Ectodermal cell (in vitro differentiated cells): ENCODE data around the gene EXTL2.

Experiments
- H3K27ac ChIP-seq: 2 replicates; pipeline ENCODE4 v1.7.0; 2013; ENCODE audit warnings: mild to moderate bottlenecking, low read depth, low read length; ENCODE audit not compliant: insufficient read depth, poor library complexity, severe bottlenecking
- H3K27me3 ChIP-seq: 2 replicates; pipeline ENCODE4 v1.7.0; 2013; ENCODE audit warnings: mild to moderate bottlenecking, low read length; ENCODE audit not compliant: insufficient read depth, control insufficient read depth, poor library complexity, severe bottlenecking
- H3K36me3 ChIP-seq: one replicate; pipeline ENCODE4 v1.7.0; 2013; ENCODE audit warnings: low read length; ENCODE audit not compliant: control insufficient read depth, insufficient read depth
- H3K4me1 ChIP-seq: one replicate; pipeline ENCODE4 v1.7.0; 2013; ENCODE audit warnings: low read length; ENCODE audit not compliant: control insufficient read depth, insufficient read depth
- H3K4me3 ChIP-seq: 2 replicates; pipeline ENCODE4 v1.7.0; 2013; ENCODE audit warnings: low read depth, low read length, control low read depth; ENCODE audit not compliant: insufficient read depth
- H3K9me3 ChIP-seq: 2 replicates; pipeline ENCODE4 v1.7.0; 2013; ENCODE audit warnings: mild to moderate bottlenecking, low read length, moderate library complexity; ENCODE audit not compliant: control insufficient read depth
- WGBS, 2 experiments: methylation state at CpG; one replicate each; pipeline ENCODE4 v1.1.7; 2013; ENCODE audit warnings: missing lambda C conversion rate in 2 of 2; 5-methylcytosine and 5-hydroxymethylcytosine counted together

Gene EXTL2

DNA sequence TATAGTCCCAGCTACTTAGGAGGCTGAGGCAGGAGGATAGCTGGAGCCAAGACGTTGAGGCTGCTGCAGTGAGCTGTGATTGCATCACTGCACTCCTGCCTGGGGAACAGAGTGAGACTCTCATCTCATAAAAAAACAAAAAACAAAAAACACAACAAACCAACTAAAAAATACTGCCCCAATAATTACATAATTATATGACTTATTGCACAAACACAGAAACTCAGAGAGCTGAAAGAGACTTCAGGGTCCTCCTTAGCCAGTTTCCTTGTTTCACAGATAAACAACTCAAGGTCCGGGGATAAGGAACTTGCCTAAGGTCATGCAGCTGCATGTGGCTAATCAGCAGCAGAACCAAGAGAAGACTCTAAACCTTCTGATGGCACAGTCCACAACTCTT lies 11.9 kb downstream of the EXTL2 start:
- no peaks in the 10 kb centered on the region for H3K27me3 ChIP-seq
- no peaks in the 10 kb centered on the region for H3K4me1 ChIP-seq
- 85 to 90% methylated on average over 2 of the region's 2 CpGs for WGBS, 2 experiments
- no peak overlapping the region for H3K4me3 ChIP-seq
- H3K9me3 ChIP-seq: no peaks in the 10 kb centered on the region
- H3K27ac ChIP-seq: no peak overlapping the region
- H3K36me3 ChIP-seq: peaks cover under 1% of the 10 kb centered on the region

DNA sequence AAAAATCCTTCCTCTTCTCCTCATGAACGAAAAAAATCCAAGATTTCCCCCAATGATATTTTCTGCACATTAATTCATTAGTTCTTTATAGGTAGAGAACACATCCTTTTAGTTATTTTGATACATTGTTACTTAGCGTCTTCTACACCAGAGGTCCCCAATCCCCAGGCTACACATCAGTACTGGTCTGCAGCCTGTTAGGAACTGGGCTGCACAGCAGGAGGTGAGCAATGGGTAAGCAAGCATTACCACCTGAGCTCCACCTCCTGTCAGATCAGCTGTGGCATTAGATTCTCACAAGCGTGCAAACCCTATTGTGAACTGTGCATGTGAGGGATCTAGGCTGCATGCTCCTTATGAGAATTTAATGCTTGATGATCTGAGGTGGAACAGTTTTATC lies 13.0 kb downstream of the EXTL2 start:
- Histone ChIP-seq H3K9me3 (no peaks in the 10 kb centered on the region), H3K27ac (no peak overlapping the region), H3K4me3 (no peak overlapping the region), H3K36me3 (no peaks in the 10 kb centered on the region), H3K27me3 (no peaks in the 10 kb centered on the region), H3K4me1 (no peaks in the 10 kb centered on the region)
- 90 to 100% methylated on average over 2 to 3 of the region's 3 CpGs for WGBS, 2 experiments

DNA sequence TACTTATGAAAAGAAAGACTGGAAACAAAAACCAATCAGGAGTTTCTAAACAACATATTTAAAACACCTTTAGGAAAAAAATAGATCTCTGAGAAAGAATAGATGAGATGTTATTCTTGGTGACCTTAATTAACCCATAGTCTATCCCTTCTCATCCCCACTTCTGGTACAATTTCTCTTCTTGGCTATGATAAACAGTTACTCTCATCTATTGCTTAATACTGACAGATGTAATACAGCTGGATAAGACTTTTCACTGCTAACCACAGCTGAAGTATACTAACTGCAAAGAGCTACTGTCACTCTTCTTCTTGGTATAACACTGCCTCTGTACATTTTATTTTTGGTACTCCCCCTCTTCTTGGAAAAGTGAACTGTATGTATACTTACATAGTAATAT lies 15.2 kb downstream of the EXTL2 start:
- H3K27ac ChIP-seq: no peak overlapping the region
- no peak overlapping the region for H3K4me3 ChIP-seq
- H3K9me3 ChIP-seq: no peaks in the 10 kb centered on the region
- H3K4me1 ChIP-seq: no peaks in the 10 kb centered on the region
- H3K36me3 ChIP-seq: no peaks in the 10 kb centered on the region
- H3K27me3 ChIP-seq: no peaks in the 10 kb centered on the region

DNA sequence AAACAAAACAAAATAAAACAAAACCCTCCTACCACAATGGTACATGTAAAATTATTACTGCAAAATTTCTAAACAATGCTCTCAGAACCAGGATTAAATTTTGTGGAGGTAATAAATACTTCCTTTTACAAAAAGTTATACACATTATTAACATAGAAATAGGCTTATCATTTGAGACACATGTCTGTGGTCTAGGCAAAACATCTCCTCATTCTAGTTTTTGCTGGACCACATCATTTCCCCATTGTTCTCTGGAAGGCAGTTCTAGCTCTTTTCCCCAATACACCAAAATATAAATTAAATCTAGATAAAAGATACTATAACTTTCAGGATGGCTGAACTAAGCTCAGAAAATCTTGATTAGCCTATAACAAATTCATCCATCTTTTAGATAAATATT lies 18.4 kb downstream of the EXTL2 start:
- Histone ChIP-seq H3K27me3 (no peaks in the 10 kb centered on the region), H3K9me3 (no peaks in the 10 kb centered on the region), H3K4me3 (no peak overlapping the region), H3K27ac (no peak overlapping the region), H3K36me3 (peaks cover 5% of the 10 kb centered on the region), H3K4me1 (no peaks in the 10 kb centered on the region)

DNA sequence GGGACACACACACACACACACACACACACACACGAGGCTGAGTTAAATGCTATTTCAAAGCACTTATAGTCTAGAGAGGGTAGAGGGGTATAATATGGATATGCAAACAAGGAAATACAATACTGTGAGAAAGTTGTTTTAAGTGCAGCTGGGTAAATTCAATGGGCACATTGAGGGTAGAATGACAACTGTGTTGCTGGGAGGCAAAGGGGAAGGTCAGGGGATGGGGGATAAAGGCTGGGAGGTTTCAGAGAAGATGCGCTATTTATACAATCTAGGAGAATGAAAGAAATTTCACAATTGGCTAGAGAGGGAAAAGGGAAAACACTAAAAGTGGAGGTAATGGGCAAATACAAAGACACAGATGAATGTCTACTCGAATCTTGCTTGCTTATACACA lies 19.4 kb downstream of the EXTL2 start:
- Histone ChIP-seq H3K9me3 (no peaks in the 10 kb centered on the region), H3K27ac (no peak overlapping the region), H3K4me1 (no peaks in the 10 kb centered on the region), H3K27me3 (no peaks in the 10 kb centered on the region), H3K36me3 (peaks cover 5% of the 10 kb centered on the region), H3K4me3 (no peak overlapping the region)
- 81 to 88% methylated on average over 2 to 3 of the region's 3 CpGs for WGBS, 2 experiments

DNA sequence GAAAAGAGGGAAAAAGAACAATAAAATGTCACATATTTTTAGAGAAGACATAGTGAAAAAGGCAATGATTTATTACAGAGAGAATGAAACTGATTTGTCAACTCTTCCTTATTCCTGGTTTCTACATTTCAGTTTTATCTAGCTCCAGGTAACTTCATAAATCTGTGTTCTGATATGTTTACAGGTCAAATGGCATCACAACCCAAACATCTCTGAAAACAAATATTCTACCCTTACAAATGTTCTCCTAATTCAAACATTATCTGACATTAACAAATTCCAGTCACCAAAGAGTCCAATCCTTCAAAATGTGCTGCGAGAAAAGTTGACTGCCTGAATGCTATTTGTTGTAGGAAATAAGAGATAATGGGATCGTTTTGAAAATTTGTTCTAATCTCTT lies 20.2 kb downstream of the EXTL2 start:
- Histone ChIP-seq H3K9me3 (no peaks in the 10 kb centered on the region), H3K36me3 (peaks cover 5% of the 10 kb centered on the region), H3K4me3 (no peak overlapping the region), H3K27me3 (no peaks in the 10 kb centered on the region), H3K4me1 (no peaks in the 10 kb centered on the region), H3K27ac (no peak overlapping the region)
- 84 to 95% methylated on average over 2 of the region's 2 CpGs for WGBS, 2 experiments

DNA sequence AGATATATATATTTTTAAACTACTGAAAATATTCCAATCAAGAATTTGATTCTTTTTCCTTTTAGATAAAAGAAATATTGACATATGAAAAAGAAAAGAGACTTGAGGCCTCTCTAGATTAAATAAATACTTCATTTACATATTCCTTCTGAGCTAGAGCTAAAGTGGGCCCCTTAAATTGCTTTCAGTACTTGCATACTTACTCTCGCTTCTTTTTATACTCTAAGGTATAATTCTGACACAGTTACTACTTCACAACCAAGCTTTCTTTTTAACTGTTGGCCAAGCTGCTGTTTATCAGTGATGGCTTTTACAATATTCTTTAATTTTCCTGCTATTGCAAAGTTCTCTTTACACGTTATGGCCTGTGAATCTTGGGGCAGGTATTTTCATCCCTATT lies 24.6 kb downstream of the EXTL2 start:
- H3K4me1 ChIP-seq: no peaks in the 10 kb centered on the region
- WGBS, 2 experiments: 87% methylated on average over 2 of the region's 2 CpGs
- no peak overlapping the region for H3K27ac ChIP-seq
- no peaks in the 10 kb centered on the region for H3K9me3 ChIP-seq
- no peak overlapping the region for H3K4me3 ChIP-seq
- peaks cover 5% of the 10 kb centered on the region for H3K36me3 ChIP-seq
- H3K27me3 ChIP-seq: no peaks in the 10 kb centered on the region

DNA sequence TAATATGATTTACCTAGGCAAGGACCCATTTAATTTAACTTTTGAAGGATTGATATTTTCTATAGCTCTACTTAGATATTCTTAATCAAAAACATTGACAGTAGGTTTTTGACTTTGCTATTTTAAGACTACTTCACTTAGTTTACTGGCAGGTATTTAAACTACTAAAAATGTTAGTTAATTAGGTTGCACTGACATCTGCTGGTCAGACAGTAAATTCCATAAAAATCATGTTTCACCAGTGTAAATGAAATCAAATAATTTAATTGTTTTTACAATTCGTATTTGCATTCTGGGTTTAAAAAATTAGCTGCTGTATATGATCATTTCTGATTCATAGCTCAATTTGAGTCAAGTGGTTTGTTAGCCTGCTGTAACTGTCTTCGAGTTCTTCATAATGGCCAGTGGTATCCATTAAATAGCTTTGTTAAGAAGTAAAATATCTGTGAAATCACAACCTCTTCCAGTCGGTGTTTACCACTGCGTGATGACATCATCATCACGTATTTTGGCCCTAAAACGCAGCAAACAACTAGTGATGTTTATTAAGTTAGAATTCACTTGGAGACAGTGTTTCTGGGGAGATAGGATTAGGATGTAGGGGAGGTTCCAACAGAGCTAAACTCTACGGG lies 26.2 kb downstream of the EXTL2 start:
- WGBS, 2 experiments: 34 to 38% methylated on average over 3 to 7 of the region's 7 CpGs
- no peak overlapping the region for H3K4me3 ChIP-seq

DNA sequence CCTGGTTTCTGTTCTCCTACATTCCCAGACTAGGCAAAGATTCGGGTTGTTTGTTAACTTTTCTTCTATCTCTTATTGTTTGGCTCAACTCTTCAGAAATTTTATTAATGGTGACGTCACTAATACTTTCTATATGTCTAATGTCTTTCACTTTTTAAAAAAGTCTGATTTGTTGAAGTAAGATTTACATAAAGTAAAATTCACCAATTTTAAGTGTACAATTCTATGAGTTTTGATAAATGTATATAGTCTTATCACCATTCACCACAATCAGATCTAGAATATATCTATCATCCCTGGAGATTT lies 27.8 kb downstream of the EXTL2 start:
- no peaks in the 10 kb centered on the region for H3K9me3 ChIP-seq
- no peak overlapping the region for H3K27ac ChIP-seq
- no peaks in the 10 kb centered on the region for H3K36me3 ChIP-seq
- no peaks in the 10 kb centered on the region for H3K27me3 ChIP-seq
- no peaks in the 10 kb centered on the region for H3K4me1 ChIP-seq
- 80 to 90% methylated on average over 1 of the region's 2 CpGs for WGBS, 2 experiments
- H3K4me3 ChIP-seq: no peak overlapping the region

More for the DNA sequence above, 26.2 kb downstream of the EXTL2 start:
- no peaks in the 10 kb centered on the region for H3K4me1 ChIP-seq
- H3K27ac ChIP-seq: no peak overlapping the region
- H3K27me3 ChIP-seq: no peaks in the 10 kb centered on the region
- no peaks in the 10 kb centered on the region for H3K36me3 ChIP-seq
- no peaks in the 10 kb centered on the region for H3K9me3 ChIP-seq

DNA sequence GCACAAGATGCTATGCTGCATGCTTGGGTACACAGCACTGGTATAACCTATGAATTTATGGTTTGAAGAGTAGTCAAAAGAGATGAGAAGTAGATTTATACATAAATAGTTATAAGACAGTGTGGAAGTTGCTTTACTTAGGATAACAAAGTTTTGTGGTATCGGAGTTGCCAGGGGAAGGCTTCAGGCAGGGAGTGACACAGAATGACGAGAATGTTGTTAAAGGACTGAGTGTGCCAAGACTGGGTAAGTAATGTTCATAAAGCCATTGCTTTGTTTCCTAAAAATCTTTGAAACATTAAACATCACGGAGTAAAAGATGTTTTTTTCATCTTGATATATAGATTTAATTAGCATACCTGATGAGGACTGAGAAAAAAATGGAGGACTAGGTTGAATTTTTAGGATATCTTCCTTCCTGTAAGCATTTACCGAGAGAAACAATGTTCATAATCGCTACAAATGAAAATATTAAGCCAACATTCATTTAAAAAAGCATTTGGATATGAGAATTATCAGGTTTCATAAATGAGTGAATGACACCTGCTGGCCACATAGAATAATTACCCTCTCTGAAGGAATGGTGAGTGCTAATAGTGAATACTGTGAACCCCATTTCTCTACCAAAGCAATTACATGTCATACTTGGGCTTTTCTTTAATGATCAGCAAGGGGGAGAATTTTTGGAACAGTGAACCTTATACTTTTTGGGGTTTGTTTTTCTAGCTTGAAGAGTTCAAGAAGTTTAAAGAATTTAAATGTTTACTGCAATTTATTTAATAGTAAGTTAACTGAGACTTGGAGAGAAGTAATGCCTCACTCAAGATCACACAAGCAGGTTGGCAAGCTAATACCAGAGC lies 28.4 kb downstream of the EXTL2 start:
- H3K36me3 ChIP-seq: no peaks in the 10 kb centered on the region
- no peaks in the 10 kb centered on the region for H3K27me3 ChIP-seq
- H3K9me3 ChIP-seq: no peaks in the 10 kb centered on the region
- H3K27ac ChIP-seq: no peak overlapping the region
- no peak overlapping the region for H3K4me3 ChIP-seq
- no peaks in the 10 kb centered on the region for H3K4me1 ChIP-seq
- WGBS, 2 experiments: 91% methylated on average over 2 to 5 of the region's 5 CpGs
